Activated T-cell treated with anti-CD3 and anti-CD28 coated beads for 48 hours (primary cell): ENCODE measurements around the gene TRPC6.
"Not testable (repeated sequence)": the region's sequence is repeated elsewhere in the genome, so short reads cannot be mapped to it uniquely, and the experiment has no call there.

Source experiments
- DNase-seq: peaks from one replicate; pipeline ENCODE4 v3.0.0-alpha.2; 2020; ENCODE audit warnings: low read depth

The TRPC6 gene

DNA sequence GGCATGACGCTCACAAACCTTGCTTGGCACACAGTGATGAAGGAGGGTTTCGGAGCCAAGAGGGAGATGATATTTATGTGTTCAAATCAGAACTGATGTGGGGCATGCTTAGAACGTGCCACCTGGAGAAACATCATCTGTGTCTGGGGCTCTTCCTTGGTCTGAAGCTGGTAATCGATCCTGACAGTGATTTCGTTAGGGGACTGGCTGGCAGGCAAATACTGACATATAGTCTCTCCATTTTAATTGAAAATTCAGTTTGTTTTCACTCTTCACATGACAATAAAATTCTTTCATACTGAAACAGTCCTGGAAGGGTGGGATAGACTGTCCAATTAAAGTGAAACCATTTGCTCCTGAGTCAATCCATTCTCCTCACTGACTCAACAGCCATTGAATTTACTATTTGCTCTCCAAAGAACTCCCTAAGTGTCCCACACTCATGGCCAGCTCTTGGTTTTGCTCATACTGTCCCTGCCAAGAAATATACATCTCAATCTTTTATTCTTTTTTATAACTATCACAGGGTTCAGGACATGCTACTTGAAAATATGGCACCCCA is 134.8 kb downstream of the TRPC6 start:
- no peak for DNase-seq

DNA sequence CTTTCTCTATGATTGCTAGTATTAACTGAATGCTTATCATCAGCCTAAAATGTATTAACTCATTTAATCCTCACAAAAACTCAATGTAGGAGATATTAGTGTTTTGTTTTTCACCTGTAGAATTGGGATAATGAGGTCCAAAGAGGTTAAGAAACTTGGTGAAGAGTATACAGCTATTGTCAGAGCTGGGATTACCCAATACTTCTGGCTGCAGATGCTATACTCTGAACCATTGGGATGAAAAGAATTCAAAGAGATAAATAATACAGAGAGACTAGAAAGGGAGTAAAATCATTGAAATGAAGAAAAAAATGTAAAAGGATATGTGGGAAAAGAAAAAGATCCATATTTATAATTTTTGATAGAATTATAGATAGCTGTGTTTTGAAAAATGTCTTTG is 137.1 kb downstream of the TRPC6 start:
- DNase-seq: no peak

DNA sequence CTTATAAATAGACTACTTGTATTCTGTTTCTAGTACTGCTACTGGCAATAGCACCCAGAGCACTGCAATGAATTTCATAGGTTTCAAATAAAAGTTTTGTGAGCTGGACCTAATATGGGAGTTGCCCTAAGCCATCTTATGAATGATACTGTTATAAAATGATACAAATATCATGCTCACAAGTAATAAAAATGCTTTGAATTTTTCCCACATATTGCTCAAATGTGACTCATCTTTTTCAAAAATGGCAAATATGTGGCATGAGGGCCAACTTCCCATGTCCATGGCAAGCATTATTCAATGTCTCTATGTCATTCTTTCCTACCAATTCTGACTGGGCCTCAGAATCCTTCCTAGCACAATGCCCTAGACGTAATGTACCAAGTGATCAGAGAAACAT is 137.6 kb downstream of the TRPC6 start:
- DNase-seq: no peak

DNA sequence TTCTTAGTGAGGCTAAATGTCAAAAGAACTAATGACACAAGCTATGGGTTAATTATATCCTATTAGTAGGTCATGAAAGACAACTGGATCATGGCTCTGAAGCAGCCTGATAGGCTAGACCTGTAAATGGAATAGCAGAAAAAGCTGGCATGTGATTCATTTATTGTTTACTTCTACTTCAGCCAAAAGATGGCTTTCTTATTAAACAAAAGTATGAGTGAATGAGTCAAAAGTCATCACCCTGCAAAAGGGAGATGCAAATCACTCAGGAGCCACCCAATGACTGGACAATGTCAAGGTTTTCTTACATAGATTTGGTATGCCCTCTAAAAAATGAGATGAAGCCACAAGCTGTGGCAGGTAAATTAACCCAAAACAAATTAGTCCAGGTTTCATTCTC is 138.0 kb downstream of the TRPC6 start:
- DNase-seq: no peak

DNA sequence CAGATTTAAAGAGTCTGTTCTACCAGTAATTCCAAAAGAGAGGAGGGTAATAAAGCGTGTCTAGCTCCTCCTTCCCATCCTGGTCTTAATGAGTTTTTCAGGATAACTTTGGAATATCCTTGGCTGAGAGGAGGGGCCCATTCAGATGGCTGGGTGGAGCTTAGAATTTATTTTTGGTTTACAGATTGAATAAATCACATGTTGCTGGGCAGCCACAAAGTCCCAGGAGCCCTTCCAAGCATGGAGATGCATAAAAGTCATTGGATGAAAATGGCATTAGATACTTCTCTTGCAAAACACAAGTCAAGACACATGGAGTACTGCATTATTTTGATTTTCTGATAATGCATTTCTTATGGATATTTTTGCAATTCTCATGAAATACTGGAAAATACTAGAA is 139.0 kb downstream of the TRPC6 start:
- no peak for DNase-seq

DNA sequence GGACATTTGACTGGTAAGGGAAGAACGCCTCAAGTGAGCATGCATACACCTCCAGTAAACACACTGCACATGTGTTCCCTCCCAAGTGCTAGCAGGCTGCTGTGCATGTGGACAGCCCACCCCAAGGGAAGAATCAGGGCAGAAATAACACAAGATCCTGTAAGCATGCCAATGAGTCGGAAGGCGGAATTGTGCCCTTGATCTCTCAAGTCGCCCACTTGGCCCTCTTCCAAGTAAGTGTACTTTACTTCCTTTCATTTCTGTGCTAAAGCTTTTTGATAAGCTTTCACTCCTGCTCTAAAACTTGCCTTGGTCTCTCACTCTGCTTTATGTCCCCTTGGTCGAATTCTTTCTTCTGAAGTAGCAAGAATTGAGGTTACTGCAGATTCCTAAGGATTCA is 139.6 kb downstream of the TRPC6 start:
- no peak for DNase-seq

DNA sequence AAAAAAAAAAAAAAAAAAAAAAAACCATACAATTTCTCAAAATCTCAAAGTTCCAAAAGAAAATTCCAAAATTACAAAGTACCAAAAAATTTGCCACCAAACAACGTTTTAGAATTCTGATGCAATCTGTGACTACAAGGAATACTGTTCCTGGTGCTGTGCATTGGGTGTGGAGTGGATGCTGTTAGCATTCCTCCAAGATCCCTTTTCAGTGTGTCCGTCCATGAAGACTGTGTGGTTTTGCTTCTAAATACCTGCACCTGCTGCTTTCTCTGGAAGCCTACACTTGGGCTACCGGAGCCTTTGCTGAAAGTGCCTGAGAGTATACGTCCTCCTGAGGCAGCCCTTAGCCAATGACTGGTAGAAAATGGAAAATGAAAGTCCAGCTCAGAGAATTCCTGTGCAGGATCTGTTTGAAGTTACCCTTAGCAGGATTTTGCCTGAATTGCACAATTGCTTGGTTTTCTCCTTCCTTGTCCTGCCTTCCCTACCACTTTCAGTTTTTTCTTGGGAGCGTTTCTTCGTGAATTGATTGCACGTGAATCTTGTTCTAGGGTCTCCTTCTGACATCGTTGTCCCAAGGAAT is 140.8 kb downstream of the TRPC6 start:
- DNase-seq: no peak

DNA sequence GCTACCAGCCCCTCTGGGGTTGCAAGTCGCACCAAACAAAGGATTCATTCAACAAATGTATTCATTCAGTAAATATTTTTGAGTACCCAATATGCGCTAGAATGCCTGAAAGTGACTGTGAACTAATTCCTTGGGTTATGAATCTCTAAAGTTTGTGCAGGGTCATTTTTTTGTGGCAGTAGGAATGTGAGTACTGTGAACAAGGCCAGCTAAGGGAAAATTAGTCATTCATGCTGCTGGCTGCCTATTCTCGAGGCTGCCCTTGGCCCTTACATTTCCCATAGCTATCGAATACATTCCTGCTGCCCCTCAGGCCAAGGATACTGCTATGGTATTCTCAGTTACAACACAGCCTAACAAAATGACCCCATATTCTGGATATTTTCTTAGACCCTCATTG is 141.6 kb downstream of the TRPC6 start:
- no peak for DNase-seq

DNA sequence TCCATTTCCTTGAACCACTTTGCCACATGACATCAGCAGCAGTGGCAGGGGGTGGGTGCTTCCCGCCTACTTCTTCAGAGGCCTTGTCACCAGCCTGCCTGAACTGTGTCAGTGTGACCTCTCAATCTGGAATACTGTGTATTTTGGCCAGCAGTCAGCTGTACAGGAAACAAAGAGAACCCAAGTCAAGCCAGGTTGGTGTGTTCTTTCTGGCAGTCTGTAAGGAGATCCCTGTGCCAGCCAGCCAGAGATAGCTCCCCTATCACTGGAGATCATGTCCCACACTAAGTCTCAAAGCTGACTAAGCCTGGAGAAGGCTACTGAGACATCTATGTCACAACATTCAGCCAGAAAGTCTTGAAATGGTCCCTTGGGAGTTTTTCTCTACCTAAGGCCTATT is 142.1 kb downstream of the TRPC6 start:
- no peak for DNase-seq

DNA sequence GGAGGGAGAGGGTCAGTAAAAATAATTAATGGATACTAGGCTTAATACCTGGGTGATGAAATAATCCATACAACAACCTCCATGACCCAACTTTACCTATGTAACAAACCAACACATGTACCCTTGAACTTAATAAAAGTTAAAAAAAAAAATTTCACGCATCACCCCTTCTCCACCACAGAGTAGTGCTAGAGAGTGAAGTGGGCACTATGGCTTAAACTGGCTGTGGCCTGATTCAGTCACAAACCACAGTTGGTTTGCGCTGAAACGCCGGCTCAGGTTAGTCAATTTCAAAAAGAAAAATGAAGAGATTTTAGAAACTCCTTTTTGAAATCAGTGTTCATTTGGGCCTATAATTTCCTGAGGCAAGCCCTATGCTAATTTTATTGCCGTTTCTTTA is 144.3 kb downstream of the TRPC6 start:
- DNase-seq: no peak

DNA sequence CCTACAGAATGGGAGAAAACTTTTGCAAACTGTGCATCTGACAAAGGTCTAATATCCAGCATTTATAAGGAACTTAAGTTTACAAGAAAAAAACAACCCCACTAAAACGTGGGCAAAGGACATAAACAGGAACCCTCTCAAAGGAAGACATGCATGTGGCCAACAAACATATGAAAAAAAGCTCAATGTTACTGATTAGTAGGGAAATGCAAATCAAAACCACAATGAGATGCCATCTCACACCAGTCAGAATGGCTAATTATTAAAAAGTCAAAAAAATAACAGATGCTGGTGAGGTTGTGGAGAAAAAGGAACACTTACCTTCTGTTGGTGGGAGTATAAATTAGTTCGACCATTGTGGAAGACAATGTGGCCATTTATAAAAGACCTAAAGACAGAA is 145.1 kb downstream of the TRPC6 start:
- not testable (repeated sequence) for DNase-seq

DNA sequence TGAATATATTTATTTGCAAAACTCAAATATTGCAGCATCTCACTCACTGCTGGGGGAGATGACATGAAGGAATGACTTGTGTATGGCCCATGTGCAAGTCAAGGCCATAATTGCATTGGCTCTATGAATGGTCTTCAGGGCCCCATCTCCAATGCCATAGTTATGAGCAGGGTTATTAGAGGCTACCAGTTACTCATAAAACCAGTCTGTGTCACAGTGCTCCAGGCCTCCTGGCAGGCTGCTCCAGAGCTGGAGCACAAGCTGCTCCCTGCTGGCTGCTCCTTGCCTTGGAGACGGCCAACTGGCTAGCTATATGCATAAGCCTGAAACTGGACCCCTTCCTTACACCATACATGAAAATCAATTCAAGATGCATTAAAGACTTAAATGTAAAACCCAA is 145.7 kb downstream of the TRPC6 start:
- no peak for DNase-seq

DNA sequence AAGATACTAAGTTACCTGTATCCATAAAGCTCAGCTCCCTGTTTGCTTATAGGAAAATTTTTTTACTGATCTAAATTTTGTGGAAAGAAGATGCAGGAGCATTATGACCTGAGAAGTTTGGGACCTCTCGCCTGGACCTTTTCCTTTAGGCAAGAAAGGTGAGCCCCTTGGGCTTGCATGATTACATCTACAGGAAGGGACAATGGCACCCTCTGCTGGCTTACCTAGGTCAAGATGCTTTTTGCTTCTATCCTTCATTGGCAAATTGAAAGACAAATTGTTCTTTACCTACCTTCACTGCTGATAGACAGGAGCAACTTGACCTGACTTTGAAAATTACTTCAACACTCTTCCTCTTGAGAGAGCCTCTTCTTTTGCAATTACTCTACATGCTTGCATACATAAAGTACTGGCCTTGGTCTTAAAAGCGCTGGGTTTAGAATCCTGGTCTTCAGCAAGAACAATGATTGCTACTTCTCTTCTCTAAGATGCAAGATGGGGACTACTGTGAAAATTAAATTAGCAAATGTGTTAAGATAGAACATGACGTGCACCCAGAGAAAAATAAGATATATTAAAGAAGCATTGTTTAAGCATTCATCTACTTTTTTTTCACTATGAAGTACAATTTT is 147.2 kb downstream of the TRPC6 start:
- peak; percentile 0 for DNase-seq

DNA sequence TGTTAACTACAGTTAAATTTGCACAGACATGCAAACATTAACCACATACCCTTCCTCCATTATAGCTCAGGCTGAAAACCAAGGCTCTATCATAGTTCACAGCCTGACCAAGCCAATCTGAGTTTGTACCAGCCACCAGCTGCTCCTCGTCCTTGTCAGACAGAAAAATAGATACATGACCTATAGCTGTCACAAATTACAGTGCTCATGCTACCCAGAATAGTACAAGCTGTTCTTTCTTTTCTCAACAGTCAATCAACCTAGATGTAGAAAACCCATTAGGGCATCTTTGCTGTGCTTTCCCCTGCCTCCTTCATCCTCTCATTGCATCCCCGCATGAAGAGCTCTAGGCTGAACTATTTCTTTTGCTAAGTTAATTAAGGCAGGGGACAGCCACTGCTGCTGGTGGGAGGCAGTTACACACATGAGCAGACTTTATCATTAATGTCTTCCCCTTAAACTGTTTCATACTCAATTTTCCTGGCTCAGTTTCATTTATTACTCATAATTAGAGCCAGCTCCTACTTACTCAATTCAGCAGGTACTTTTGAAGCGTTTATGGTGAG is 148.3 kb downstream of the TRPC6 start:
- no peak for DNase-seq

DNA sequence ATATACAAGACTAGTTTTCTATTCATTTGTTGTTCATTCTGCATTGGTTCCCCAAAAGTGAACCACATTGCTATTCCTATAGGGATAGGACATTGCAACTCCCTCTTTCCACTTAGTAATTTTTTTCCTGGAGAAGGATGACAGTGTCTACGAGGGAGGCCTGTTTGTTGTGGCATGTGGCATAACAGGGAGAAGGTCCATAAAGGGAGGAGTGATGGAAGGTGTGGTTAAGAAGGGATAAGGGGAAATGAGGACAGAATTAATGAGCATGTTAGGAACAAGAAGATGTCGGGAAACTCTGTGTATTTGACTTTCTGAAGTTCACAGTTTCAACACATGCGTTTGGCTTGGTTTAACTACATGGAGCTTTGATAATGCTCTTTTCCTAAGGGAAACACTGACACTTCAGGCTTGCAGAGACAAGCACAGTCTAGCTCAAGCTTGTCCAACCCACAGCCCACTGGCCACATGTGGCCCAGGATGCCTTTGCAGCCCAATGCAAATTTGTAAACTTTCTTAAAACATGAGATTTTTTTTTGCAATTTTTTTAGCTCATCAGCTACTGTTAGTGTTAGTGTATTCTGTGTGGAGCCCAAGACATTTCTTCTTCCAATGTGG is 149.7 kb downstream of the TRPC6 start:
- no peak for DNase-seq

DNA sequence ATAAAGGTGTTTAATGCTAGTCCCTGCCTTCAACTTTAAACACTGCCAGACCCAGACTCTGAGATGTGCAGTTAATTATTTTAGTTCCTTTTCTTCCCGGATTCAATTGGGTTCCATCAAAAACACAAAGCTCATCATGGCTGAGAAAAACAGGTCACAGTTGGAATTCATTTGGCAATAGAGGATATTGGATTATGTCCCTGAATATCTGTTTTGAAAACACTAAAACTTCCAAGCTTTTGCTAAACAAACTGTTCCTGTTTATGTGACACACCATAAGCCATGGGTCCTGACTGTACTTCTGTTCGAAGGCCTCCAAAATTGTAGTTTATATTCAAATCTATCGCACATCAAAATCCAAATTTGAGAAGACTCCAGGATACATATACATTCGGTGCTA is 150.7 kb downstream of the TRPC6 start:
- no peak for DNase-seq

DNA sequence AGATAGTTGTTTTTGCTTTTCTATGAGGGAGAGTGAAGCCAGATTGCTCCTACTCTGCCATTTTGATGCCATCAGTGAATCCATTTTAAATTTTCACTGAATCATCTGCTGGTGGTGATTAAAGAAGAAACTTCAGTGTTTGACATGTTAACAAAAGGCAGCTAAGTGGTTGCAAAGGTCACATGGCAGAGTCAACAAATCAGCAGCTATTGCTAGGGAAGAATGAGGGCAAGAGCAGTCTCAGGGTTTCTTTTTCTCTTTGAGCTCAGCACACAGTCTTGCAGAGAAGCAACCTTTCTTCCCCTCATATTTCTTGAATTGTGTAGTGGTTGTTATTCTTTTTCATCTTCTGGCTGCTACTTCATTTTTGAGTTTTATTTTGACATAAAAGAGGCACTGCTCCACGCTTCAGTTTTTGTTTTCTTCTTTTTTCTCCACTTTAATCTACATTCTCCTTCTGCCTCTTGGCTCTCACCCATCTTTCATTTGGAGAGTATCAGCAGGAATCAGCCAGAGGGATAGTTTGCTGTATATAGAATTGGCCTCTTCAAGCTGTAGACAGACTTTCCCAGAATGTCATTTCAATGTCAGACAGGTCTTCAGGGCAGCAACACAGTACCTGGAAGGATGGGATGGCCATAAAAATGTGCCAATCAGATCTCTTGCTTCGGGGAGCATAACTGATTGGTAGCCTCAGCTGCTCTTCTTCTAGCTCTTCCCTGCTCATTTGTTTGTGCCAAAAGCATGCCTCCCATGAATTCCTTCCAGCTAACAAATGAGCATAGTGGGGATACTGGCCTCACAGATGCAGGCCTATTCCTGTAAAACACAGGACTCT is 153.9 kb downstream of the TRPC6 start:
- DNase-seq: no peak

DNA sequence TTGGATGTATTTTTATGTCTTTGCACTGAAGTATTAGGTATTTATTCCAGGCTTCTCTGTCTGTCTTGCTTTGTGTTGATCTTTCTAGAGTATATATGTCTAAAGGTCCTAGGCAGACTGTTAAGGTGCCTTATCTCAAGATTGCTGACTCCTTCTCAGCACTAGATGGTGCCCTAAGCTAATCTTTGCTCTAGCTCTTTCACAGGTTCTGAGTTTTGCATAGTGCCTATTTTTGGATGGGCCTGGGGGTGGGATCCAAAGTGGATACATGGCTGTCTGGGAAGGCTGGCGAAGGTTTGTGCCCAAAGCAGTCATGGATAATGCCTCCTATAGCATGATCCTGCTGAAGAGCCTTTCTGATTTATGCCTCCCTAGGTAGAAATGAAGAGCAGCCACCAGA is 154.9 kb downstream of the TRPC6 start:
- no peak for DNase-seq

DNA sequence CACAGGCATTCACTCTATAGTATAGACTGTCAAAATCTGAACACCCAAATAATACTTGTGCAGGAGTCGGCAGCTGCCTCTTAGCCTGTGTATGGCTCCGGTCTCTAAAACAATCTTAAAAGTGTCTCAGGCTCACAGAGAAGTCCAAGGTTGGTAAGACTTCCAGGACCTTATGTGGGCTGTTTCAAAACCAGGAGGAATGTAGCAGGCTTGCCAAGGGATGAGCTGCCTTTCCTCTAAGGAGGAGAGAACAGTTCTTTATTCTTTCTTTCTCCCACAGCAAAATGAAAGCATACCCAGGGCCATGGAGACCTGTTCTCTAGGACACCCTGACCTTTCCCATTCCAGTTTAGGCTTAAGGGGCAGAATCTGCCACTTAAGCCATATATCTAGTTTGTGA is 176.5 kb downstream of the TRPC6 start:
- DNase-seq: no peak
